ENCODE data around the gene CZIB. TPM values are rescaled to one million over a fixed set of nuclear protein-coding genes. Genes with fewer than 3 reads are reported as not detected.

The CZIB gene
- total and polyA plus RNA-seq, 2 of the 4 experiments (the other 2 are of a cell fraction): 41.0 to 58.9 TPM

GRCh38 chr1:53264048-53264447, 43.6 kb upstream of the CZIB start:
- H3K9me3 ChIP-seq (ENCODE audit: control insufficient read depth, insufficient read depth, low read length): no peaks in the 10 kb centered on the region
- in situ Hi-C loops (cut with MboI; ENCODE audit: low sequenced_read_pairs) (no loop called here), dilution Hi-C loops (cut with HindIII; ENCODE audit: low sequenced_read_pairs, unreplicated experiment) (no loop called here), intact Hi-C loops (cut with micrococcal nuclease) (no loop called here)
- peaks cover 21% of the 10 kb centered on the region; the same call in 1 of the 2 replicates for H3K9me1 ChIP-seq (ENCODE audit: insufficient read depth, low read length)
- WGBS, 2 experiments (ENCODE audit: extremely low coverage in 2 of 2, insufficient read length in 1 of 2): 98% methylated on average over 8 of the region's 11 CpGs; no CpG with 5 or more reads in 1 of the 2 experiments
- no peak overlapping the region for H2BK20ac ChIP-seq (ENCODE audit: low read depth, low read length)
- no peak overlapping the region for H3K27ac ChIP-seq (ENCODE audit: insufficient read depth, low read length)
- no peak overlapping the region for H3K56ac ChIP-seq (ENCODE audit: extremely low read depth, insufficient read depth, low read length)
- no peak overlapping the region for H3K4me2 ChIP-seq (ENCODE audit: low read depth, low read length)
- H3K18ac ChIP-seq (ENCODE audit: low read depth, low read length): no peak overlapping the region
- H3K23ac ChIP-seq (ENCODE audit: low read depth, low read length): no peak overlapping the region
- no peak overlapping the region for H4K5ac ChIP-seq (ENCODE audit: low read depth, low read length)
- H2AK9ac ChIP-seq (replicated peaks; ENCODE audit: low read depth, low read length, poor library complexity): no peak overlapping the region
- H3K4ac ChIP-seq (ENCODE audit: low read depth, low read length): no peak overlapping the region
- no peak for DNase-seq
- no peaks in the 10 kb centered on the region for H4K20me1 ChIP-seq (ENCODE audit: insufficient read depth, low read length)
- POLR2A ChIA-PET (ENCODE audit: unreplicated experiment): no interaction called here
- H4K91ac ChIP-seq (ENCODE audit: insufficient read depth, low read depth, low read length): no peak overlapping the region
- H2AFZ ChIP-seq (replicated peaks; ENCODE audit: low read length, poor library complexity): no peak overlapping the region
- no TSS peak for BruUV-seq (replicated peaks)
- no peak overlapping the region for H3K9ac ChIP-seq (ENCODE audit: low read depth, low read length)
- H2BK120ac ChIP-seq (ENCODE audit: low read depth, low read length): no peak overlapping the region
- no peak overlapping the region for H2AK5ac ChIP-seq (ENCODE audit: low read depth, low read length)
- no peaks in the 10 kb centered on the region for H3K4me1 ChIP-seq (ENCODE audit: control insufficient read depth, insufficient read depth, low read length)
- TF ChIP-seq ELK1 (IDR thresholded peaks at IDR 0.05; ENCODE audit: borderline replicate concordance, low read depth, low read length) (no peak), MAFK (IDR thresholded peaks at IDR 0.05; ENCODE audit: low read depth, low read length) (no peak), RCOR1 (IDR thresholded peaks at IDR 0.05; ENCODE audit: insufficient replicate concordance, low read length) (no peak)
- no peak for ATAC-seq (ENCODE audit: low read depth)
- CTCF ChIA-PET: no interaction called here
- no peak overlapping the region for H3K14ac ChIP-seq (replicated peaks; ENCODE audit: low read depth, low read length)
- no peak overlapping the region for H2BK5ac ChIP-seq (ENCODE audit: low read depth, low read length, poor library complexity, severe bottlenecking)
- H3K36me3 ChIP-seq (ENCODE audit: control insufficient read depth, insufficient read depth, low read length): peaks cover 13% of the 10 kb centered on the region
- H3K4me3 ChIP-seq (ENCODE audit: insufficient read depth, low read depth, low read length): no peak overlapping the region
- no peak overlapping the region for H4K8ac ChIP-seq (ENCODE audit: low read depth in 2 of 2, low read length in 2 of 2)
- H2BK15ac ChIP-seq (ENCODE audit: low read depth, low read length): no peak overlapping the region
- H3K27me3 ChIP-seq (ENCODE audit: control insufficient read depth, insufficient read depth, low read length): no peaks in the 10 kb centered on the region
- H3K79me1 ChIP-seq (ENCODE audit: low read depth in 1 of 2, low read length in 2 of 2): no peaks in the 10 kb centered on the region

All from IMR-90 (cell line).